GM19438 (cell line): ENCODE measurements around the gene PBX1.

ENCODE experiments used
- ATAC-seq: cut with Tn5 transposase; IDR thresholded peaks from one replicate; pipeline ENCODE4 v1.9.1; 2021; ENCODE audit warnings: low read depth; ENCODE audit not compliant: unreplicated experiment

The PBX1 gene

GRCh38 chr1:164562947-164563520 is 4.0 kb downstream of the PBX1 start:
- ATAC-seq = no peak

- ATAC-seq = no peak
Observed at GRCh38 chr1:164563721-164564360, 4.9 kb downstream of the PBX1 start.

GRCh38 chr1:164564378-164564777 is 5.4 kb downstream of the PBX1 start:
- ATAC-seq = no peak

GRCh38 chr1:164565357-164565756 is 6.4 kb downstream of the PBX1 start:
- ATAC-seq = no peak

- no peak for ATAC-seq
Observed at GRCh38 chr1:164567774-164568173, 8.8 kb downstream of the PBX1 start.

GRCh38 chr1:164569241-164569640 is 10.3 kb downstream of the PBX1 start:
- no peak for ATAC-seq

GRCh38 chr1:164569866-164570265 is 10.9 kb downstream of the PBX1 start:
- ATAC-seq = no peak

GRCh38 chr1:164571333-164571732 is 12.3 kb downstream of the PBX1 start:
- no peak for ATAC-seq

- no peak for ATAC-seq
Observed at GRCh38 chr1:164575356-164575886, 16.4 kb downstream of the PBX1 start.

GRCh38 chr1:164576291-164577271 is 17.6 kb downstream of the PBX1 start:
- ATAC-seq = no peak

GRCh38 chr1:164577291-164577690 is 18.3 kb downstream of the PBX1 start:
- ATAC-seq = no peak

GRCh38 chr1:164578479-164579200 is 19.7 kb downstream of the PBX1 start:
- no peak for ATAC-seq

GRCh38 chr1:164579381-164579780 is 20.4 kb downstream of the PBX1 start:
- no peak for ATAC-seq

- no peak for ATAC-seq
Observed at GRCh38 chr1:164581762-164582161, 22.8 kb downstream of the PBX1 start.

GRCh38 chr1:164583196-164583595 is 24.2 kb downstream of the PBX1 start:
- ATAC-seq = no peak

GRCh38 chr1:164583835-164584539 is 25.0 kb downstream of the PBX1 start:
- ATAC-seq = no peak

GRCh38 chr1:164586591-164586990 is 27.6 kb downstream of the PBX1 start:
- ATAC-seq = no peak

GRCh38 chr1:164587617-164588501 is 28.9 kb downstream of the PBX1 start:
- ATAC-seq = no peak
